Measurements from ENCODE around the gene EHD4.

The EHD4 gene

DNA sequence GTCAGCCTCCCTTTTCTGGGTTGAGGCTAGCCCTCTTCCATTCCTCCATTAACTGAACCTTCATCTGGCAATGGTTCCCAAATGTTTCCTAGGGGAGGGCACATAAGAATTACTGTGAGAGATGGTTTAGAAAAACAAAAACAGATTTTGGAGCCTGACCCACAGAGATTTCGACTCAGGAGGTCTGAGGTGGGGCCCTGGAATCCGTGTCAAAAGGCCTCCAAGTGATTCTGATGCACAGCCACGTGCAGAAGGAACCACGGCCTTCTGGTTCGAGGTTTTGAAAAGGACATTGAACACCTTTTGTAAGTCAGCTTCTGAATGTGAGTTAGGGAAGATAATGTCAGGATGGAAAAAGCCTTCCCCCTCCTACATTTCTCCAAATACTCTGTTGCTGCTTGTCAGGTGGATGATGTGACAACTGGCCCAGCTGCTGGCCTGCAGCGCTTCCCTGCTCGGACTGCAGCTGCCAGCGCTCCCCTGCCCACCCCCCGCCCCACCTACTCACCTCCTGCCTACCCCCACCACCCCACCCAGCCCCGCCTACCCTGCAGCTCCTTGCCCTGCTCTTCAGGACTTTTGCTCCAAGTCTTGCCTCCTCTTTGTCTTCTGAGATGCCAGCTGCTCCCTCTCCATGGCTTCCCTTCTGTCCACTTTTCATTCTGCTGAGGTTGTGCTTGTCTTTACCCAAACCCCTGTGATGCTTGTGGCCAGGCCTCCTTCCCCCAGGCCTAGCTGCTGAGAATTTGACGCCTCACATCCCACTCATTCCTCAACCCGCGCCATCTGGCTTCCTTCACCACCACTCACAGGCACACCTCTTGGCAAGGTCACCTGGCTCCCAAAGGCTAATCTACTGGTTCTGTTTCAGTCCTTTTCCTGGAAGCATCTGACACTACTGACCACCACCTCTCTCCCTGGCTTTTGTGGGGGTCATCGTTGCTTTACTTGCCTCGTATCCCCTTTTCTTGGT, 6.6 kb downstream of the EHD4 start:
- TF ChIP-seq POLR2A (IDR thresholded peaks at IDR 0.05; ENCODE audit: low read depth, low read length): no peak
- 0 out of 2 replicates have a peak, but pooled peaks have one; percentile 3 for TF ChIP-seq POLR2AphosphoS5 (IDR thresholded peaks at IDR 0.05; ENCODE audit: low read depth, low read length)
- no peak for DNase-seq (ENCODE audit: insufficient read length)
- no peak for FAIRE-seq

DNA sequence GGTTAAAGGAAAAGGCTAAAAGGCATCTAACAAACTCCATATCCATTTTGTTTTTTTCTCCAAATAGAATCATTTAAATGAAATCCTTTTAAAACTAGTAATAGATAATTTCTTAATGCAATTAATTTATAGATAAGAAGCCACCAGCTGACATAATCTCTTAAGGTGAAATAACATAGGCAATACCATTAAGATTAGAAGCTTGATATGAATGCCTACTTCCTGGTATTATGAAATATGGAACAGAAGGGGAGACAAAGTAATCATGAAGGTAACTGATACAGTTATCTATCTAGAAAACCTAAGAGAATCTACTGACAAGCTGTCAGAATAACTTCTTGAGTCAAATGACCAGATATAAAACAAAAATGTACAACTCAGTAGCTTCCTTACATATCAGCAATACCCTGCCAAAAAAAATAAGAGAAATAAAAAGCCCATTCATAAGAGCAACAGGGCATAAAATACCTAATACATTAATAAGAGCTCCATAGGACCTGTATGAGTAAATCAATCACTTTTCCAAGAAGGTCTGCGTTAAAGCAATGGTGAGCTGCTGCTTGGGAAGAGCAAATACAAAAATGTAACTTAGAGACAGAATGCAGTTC, 10.7 kb downstream of the EHD4 start:
- no peak for TF ChIP-seq TAF1 (IDR thresholded peaks at IDR 0.05; ENCODE audit: borderline replicate concordance, low read depth, low read length)
- TF ChIP-seq POLR2A (IDR thresholded peaks at IDR 0.05; ENCODE audit: low read depth, low read length): no peak
- no peak for TF ChIP-seq POLR2AphosphoS5 (IDR thresholded peaks at IDR 0.05; ENCODE audit: low read depth, low read length)
- no peak for FAIRE-seq
- no peak for DNase-seq (ENCODE audit: insufficient read length)

GRCh38 chr15:41961001-41961518, 11.3 kb downstream of the EHD4 start:
- TF ChIP-seq POLR2A (IDR thresholded peaks at IDR 0.05; ENCODE audit: low read depth, low read length) (no peak), TAF1 (IDR thresholded peaks at IDR 0.05; ENCODE audit: borderline replicate concordance, low read depth, low read length) (no peak), POLR2AphosphoS5 (IDR thresholded peaks at IDR 0.05; ENCODE audit: low read depth, low read length) (no peak)
- FAIRE-seq: no peak
- no peak for DNase-seq (ENCODE audit: insufficient read length)

DNA sequence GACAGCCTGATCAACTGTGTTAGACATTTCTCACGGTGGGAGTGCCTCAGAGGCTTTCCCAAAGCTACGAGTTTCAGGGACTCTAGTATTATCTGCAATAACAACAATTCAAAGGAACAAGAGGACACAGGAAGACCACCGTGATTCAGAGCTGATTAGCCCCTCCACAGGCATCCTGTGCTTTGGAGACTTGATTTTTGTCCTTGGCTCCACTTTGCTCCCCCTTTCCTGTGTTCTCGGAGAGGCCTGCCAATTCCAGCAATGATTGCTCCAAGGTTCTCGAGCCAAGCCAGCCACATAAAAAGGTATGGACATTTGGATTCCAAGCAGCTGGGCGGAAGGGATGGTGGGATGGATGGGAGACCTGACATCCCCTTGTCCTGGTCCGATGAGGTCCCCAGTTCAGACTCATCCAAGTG, 14.3 kb downstream of the EHD4 start:
- FAIRE-seq (no peak), DNase-seq (ENCODE audit: insufficient read length) (no peak)
- TF ChIP-seq POLR2AphosphoS5 (IDR thresholded peaks at IDR 0.05; ENCODE audit: low read depth, low read length) (no peak; the same call in 1 of the 2 replicates), POLR2A (IDR thresholded peaks at IDR 0.05; ENCODE audit: low read depth, low read length) (no peak), TAF1 (IDR thresholded peaks at IDR 0.05; ENCODE audit: borderline replicate concordance, low read depth, low read length) (no peak)

DNA sequence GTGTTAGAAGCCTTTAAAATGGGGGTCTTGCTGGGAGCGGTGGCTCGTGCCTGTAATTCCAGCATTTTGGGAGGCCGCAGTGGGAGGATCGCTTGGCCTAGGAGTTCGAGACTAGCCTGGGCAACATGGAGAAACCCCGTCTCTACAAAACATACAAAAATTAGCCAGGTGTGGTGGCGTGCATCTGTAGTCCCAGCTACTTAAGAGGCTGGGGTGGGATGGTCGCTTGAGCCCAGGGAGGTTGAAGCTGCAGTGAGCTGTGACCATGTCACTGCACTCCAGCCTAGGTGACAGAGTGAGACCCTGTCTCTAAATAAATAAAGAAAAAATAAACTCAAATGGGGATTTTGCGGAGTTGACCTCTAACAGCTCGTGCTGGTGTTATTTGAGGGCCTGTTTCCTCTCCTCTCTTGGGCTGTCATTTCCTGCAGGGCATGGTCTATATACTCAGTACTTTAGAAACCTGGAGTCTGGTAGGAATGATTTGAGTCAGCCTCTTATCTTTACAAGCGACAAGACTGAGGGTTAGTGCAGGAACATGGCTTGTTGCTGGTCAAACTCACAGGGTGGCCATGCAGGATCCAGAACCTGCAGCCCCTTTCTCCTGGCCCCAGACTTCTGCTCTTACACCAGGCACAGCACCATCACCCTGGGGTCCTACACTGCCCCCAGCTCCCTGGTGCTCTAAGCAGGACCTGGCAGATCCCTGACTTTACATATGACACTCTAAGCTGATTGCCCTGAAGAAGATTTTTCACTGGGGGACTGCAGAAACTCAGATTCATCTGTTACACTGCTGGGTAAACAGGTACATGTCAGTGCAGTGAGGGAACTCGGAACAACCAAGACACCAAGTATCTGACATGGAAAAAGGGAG, 15.1 kb downstream of the EHD4 start:
- FAIRE-seq: peak; percentile 72
- TF ChIP-seq POLR2AphosphoS5 (IDR thresholded peaks at IDR 0.05; ENCODE audit: low read depth, low read length) (no peak; the same call in 1 of the 2 replicates), POLR2A (IDR thresholded peaks at IDR 0.05; ENCODE audit: low read depth, low read length) (peak; percentile 19; the same call in 1 of the 2 replicates)
- DNase-seq (ENCODE audit: insufficient read length): peak; percentile 31

DNA sequence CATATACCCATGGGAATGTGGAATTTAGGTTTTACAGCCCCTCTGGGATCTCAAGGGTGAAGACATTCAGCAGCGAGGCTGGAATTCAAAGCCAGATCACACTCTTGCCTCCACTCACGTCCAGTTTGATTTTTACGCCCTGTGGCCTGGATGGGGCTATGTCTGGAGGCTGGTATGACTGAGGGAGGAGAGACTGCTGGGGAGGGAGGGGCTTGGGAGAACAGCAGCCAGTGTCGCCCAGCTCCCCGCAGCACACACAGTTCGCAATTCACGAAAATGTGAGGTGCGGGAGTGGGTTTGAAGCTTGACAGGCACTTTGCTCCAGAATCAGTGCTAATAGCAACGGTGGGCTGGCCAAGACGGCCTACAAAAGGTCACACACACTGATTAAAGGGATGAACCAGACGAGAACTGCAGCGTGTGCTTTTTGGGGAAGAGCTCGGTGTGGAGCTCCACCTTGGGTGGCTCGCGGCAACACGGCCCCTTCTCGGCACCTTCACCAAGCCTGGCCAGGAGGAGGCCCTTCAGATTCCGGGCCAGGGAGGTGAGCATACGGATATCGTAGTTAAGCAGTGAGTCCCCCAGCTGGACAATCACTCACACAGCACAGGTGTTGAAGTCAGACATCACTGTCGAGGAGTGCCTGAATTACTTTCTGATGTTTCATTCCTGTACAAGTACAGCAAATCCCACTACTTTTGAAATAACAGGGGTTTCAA, 16.4 kb downstream of the EHD4 start:
- FAIRE-seq (no peak), DNase-seq (ENCODE audit: insufficient read length) (no peak)
- TF ChIP-seq POLR2AphosphoS5 (IDR thresholded peaks at IDR 0.05; ENCODE audit: low read depth, low read length) (no peak), POLR2A (IDR thresholded peaks at IDR 0.05; ENCODE audit: low read depth, low read length) (no peak), TAF1 (IDR thresholded peaks at IDR 0.05; ENCODE audit: borderline replicate concordance, low read depth, low read length) (no peak)

DNA sequence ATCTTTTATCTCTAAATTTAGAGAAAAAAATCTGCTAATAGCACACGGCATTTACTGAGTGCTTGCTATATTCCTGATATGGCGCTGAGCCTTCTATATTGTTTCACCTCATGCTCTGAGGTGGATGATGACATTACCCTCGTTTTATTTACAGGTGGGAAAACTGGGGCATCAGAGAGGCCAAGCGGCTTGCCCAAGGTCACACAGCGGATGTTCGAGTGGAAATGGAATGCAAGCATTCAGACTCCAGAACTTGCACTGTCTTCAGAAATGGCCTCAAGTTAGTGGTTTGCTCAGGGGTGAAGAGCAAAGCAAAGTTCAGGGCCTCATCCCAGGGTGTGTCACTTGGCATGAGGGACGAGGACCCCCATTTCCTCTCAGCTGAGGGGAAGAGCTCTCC, 17.3 kb downstream of the EHD4 start:
- FAIRE-seq (no peak), DNase-seq (ENCODE audit: insufficient read length) (no peak)
- TF ChIP-seq POLR2A (IDR thresholded peaks at IDR 0.05; ENCODE audit: low read depth, low read length): no peak
- no peak for TF ChIP-seq TAF1 (IDR thresholded peaks at IDR 0.05; ENCODE audit: borderline replicate concordance, low read depth, low read length)
- no peak for TF ChIP-seq POLR2AphosphoS5 (IDR thresholded peaks at IDR 0.05; ENCODE audit: low read depth, low read length)

- no peak for DNase-seq (ENCODE audit: insufficient read length)
- no peak for FAIRE-seq
- no peak for TF ChIP-seq POLR2A (IDR thresholded peaks at IDR 0.05; ENCODE audit: low read depth, low read length)
- no peak for TF ChIP-seq TAF1 (IDR thresholded peaks at IDR 0.05; ENCODE audit: borderline replicate concordance, low read depth, low read length)
- TF ChIP-seq POLR2AphosphoS5 (IDR thresholded peaks at IDR 0.05; ENCODE audit: low read depth, low read length): no peak
Measured at GRCh38 chr15:41954036-41954435, 18.3 kb downstream of the EHD4 start.

DNA sequence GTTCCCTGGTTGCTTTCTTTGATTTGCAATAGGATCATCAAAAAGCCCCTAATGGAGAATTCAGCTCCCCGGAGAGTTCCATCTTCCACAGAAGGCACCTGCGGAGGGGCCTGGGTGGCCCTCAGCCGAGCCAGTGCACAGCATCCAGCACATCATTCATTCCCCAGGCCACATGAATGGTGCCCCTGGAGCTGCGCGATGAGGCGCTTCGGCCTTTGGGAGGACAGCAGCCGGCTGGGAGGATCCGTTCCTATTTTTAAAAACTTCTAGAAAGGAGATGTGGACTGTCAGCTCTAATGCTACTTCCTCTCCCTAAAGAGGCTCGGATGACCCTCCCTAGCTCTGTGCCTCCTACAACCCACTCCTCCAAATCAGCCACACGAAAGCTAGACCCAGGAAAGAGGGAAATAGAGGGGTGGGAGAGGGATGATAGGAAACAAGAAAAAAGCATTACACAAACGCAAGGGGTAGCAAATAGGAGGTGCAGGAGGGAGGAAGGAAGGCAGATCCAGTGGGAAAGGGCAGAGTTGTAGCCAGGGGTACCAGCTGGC, 20.3 kb downstream of the EHD4 start:
- no peak for TF ChIP-seq TAF1 (IDR thresholded peaks at IDR 0.05; ENCODE audit: borderline replicate concordance, low read depth, low read length)
- TF ChIP-seq POLR2A (IDR thresholded peaks at IDR 0.05; ENCODE audit: low read depth, low read length): no peak
- no peak for TF ChIP-seq POLR2AphosphoS5 (IDR thresholded peaks at IDR 0.05; ENCODE audit: low read depth, low read length)
- FAIRE-seq (no peak), DNase-seq (ENCODE audit: insufficient read length) (no peak)

- TF ChIP-seq POLR2A (IDR thresholded peaks at IDR 0.05; ENCODE audit: low read depth, low read length) (no peak), POLR2AphosphoS5 (IDR thresholded peaks at IDR 0.05; ENCODE audit: low read depth, low read length) (no peak), TAF1 (IDR thresholded peaks at IDR 0.05; ENCODE audit: borderline replicate concordance, low read depth, low read length) (no peak)
- FAIRE-seq (no peak), DNase-seq (ENCODE audit: insufficient read length) (no peak)
Measured at GRCh38 chr15:41951571-41951970, 20.8 kb downstream of the EHD4 start.

Measured in GM12892 (cell line).